Upper lobe of right lung (tissue), 1 donor: ENCODE data around the gene ACOT8. TPM values are rescaled to one million over a fixed set of nuclear protein-coding genes. Genes with fewer than 3 reads are reported as not detected.

Source experiments
- ATAC-seq: fragments of 200-7000 bp; cut with Tn5 transposase; one replicate; pipeline ENCODE4 v1.9.1; 2020; ENCODE audit warnings: mild to moderate bottlenecking, moderate library complexity
- DNase-seq: peaks from one replicate; pipeline ENCODE4 v3.0.0-alpha.2; 2020
- H3K27ac ChIP-seq: fragments of 200-600 bp; one replicate; pipeline ENCODE4 v1.8.0; 2022
- H3K27me3 ChIP-seq: fragments of 200-600 bp; one replicate; pipeline ENCODE4 v1.8.0; 2022; ENCODE audit warnings: mild to moderate bottlenecking
- H3K36me3 ChIP-seq: fragments of 200-600 bp; one replicate; pipeline ENCODE4 v1.8.0; 2022
- H3K4me1 ChIP-seq: fragments of 200-600 bp; one replicate; pipeline ENCODE4 v1.8.0; 2022
- H3K4me3 ChIP-seq: fragments of 200-600 bp; one replicate; pipeline ENCODE4 v1.8.0; 2022; ENCODE audit warnings: mild to moderate bottlenecking
- H3K9me3 ChIP-seq: fragments of 200-600 bp; one replicate; pipeline ENCODE4 v1.8.0; 2022
- CTCF ChIP-seq: fragments of 200-600 bp; IDR thresholded peaks from one replicate; pipeline ENCODE4 v1.8.0; 2022; ENCODE audit warnings: antibody characterized with exemption
- intact Hi-C: fragments of 100-400 bp; cut with DNase I; formaldehyde crosslinking; loops from one replicate; pipeline ENCODE4 v1.11.0; 2022
- total RNA-seq: library from RNA; stranded (reverse); fragmentation: NEBNext Ultra II Directional; extraction: Animal tissue kit (Norgen Biotek cat#: 25700); gene quantifications from one replicate; pipeline ENCODE4 v1.2.1, GENCODE V29; 2021
- donor health status: DM: no; HTN: yes; CAD: no; lungs with severe emphysema.

Gene ACOT8
- total RNA-seq, 1 donor from 2014 or later = 23.5 TPM

GRCh38 chr20:45863543-45864470, 6.6 kb upstream of the ACOT8 start:
- ATAC-seq = no peak
- no peaks in the 10 kb centered on the region for H3K9me3 ChIP-seq

GRCh38 chr20:45861221-45862075, 4.3 kb upstream of the ACOT8 start:
- ATAC-seq (no peak), DNase-seq (no peak)
- Histone ChIP-seq H3K9me3 (no peaks in the 10 kb centered on the region), H3K27ac (no peak overlapping the region), H3K27me3 (no peaks in the 10 kb centered on the region), H3K4me3 (no peak overlapping the region), H3K36me3 (no peaks in the 10 kb centered on the region), H3K4me1 (peaks cover 7% of the 10 kb centered on the region)
- intact Hi-C loops = no loop called here
- TF ChIP-seq CTCF = no peak

More at GRCh38 chr20:45863543-45864470, 6.6 kb upstream of the ACOT8 start:
- Histone ChIP-seq H3K27ac (no peak overlapping the region), H3K4me3 (no peak overlapping the region), H3K27me3 (no peaks in the 10 kb centered on the region), H3K4me1 (no peaks in the 10 kb centered on the region), H3K36me3 (no peaks in the 10 kb centered on the region)
- intact Hi-C loops = no loop called here
- no peak for TF ChIP-seq CTCF
- no peak for DNase-seq

GRCh38 chr20:45860560-45861220, 3.5 kb upstream of the ACOT8 start:
- intact Hi-C loops = no loop called here
- no peak for TF ChIP-seq CTCF
- no peak for DNase-seq

GRCh38 chr20:45859916-45860315, 2.7 kb upstream of the ACOT8 start:
- Histone ChIP-seq H3K4me1 (peaks cover 21% of the 10 kb centered on the region), H3K4me3 (no peak overlapping the region), H3K9me3 (no peaks in the 10 kb centered on the region), H3K36me3 (no peaks in the 10 kb centered on the region), H3K27me3 (no peaks in the 10 kb centered on the region), H3K27ac (no peak overlapping the region)
- ATAC-seq (no peak), DNase-seq (no peak)
- intact Hi-C loops = no loop called here
- no peak for TF ChIP-seq CTCF

More at GRCh38 chr20:45860560-45861220, 3.5 kb upstream of the ACOT8 start:
- Histone ChIP-seq H3K36me3 (no peaks in the 10 kb centered on the region), H3K27me3 (no peaks in the 10 kb centered on the region), H3K4me3 (no peak overlapping the region), H3K4me1 (peaks cover 15% of the 10 kb centered on the region), H3K9me3 (no peaks in the 10 kb centered on the region), H3K27ac (no peak overlapping the region)
- ATAC-seq = no peak

GRCh38 chr20:45857882-45858216, 657 bp upstream of the ACOT8 start:
- Histone ChIP-seq H3K36me3 (peaks cover 11% of the 10 kb centered on the region), H3K4me1 (peaks cover 21% of the 10 kb centered on the region), H3K4me3 (peak overlapping the region; percentile 99), H3K27me3 (no peaks in the 10 kb centered on the region), H3K27ac (peak overlapping the region; percentile 92), H3K9me3 (no peaks in the 10 kb centered on the region)
- no peak for TF ChIP-seq CTCF
- DNase-seq = no peak
- intact Hi-C loops = no loop called here
- peak; percentile 6 for ATAC-seq
